Measurements from ENCODE around the gene CFL2. TPM values are rescaled to one million over a fixed set of nuclear protein-coding genes. Genes with fewer than 3 reads are reported as not detected.

CFL2 gene
- total RNA-seq, 2 donors from 2014 or later, result 13.7 to 16.5 TPM

DNA sequence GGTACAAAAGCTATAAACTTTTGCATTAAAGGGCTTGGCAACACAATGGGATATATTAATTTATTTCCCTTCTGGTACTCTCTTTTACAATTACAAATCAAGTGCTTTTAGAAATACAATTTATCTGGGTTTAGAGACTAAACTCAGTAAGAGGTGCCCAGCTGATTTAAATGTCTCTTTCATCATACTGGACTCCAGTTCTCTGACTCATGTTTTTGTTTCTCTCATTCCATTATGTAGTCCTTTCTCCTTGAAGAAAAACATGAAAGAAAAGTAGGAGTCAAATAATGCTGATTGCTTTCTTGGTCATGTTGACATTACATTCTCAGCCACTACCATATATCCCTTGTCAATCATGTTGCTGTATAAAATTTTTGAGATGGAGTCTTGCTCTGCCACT, 36.3 kb upstream of the CFL2 start:
- Mint-ChIP-seq H3K36me3 (ENCODE audit: low read depth) (peaks cover 18% of the 10 kb centered on the region), H3K4me3 (no peak overlapping the region), H3K27ac (no peak overlapping the region), H3K27me3 (ENCODE audit: insufficient read depth) (no peaks in the 10 kb centered on the region), H3K4me1 (no peaks in the 10 kb centered on the region), H3K9me3 (no peaks in the 10 kb centered on the region)
- Histone ChIP-seq H3K9ac (ENCODE audit: extremely low read depth, low read length, poor library complexity, severe bottlenecking) (no peak overlapping the region), H3K4me3 (ENCODE audit: low read length) (no peak overlapping the region), H3K27ac (ENCODE audit: low read depth, low read length) (no peak overlapping the region), H3K9me3 (ENCODE audit: control insufficient read depth, low read length) (no peaks in the 10 kb centered on the region), H3K36me3 (ENCODE audit: control insufficient read depth, insufficient read depth, low read length) (peaks cover 37% of the 10 kb centered on the region), H3K27me3 (ENCODE audit: control insufficient read depth, insufficient read depth, low read length, poor library complexity, severe bottlenecking) (no peaks in the 10 kb centered on the region), H3K4me1 (ENCODE audit: control insufficient read depth, insufficient read depth, low read length) (no peaks in the 10 kb centered on the region)
- TF ChIP-seq, protein P1, sequence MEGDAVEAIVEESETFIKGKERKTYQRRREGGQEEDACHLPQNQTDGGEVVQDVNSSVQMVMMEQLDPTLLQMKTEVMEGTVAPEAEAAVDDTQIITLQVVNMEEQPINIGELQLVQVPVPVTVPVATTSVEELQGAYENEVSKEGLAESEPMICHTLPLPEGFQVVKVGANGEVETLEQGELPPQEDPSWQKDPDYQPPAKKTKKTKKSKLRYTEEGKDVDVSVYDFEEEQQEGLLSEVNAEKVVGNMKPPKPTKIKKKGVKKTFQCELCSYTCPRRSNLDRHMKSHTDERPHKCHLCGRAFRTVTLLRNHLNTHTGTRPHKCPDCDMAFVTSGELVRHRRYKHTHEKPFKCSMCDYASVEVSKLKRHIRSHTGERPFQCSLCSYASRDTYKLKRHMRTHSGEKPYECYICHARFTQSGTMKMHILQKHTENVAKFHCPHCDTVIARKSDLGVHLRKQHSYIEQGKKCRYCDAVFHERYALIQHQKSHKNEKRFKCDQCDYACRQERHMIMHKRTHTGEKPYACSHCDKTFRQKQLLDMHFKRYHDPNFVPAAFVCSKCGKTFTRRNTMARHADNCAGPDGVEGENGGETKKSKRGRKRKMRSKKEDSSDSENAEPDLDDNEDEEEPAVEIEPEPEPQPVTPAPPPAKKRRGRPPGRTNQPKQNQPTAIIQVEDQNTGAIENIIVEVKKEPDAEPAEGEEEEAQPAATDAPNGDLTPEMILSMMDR (conservative IDR thresholded peaks at IDR 0.05), result no peak
- no peak for DNase-seq

DNA sequence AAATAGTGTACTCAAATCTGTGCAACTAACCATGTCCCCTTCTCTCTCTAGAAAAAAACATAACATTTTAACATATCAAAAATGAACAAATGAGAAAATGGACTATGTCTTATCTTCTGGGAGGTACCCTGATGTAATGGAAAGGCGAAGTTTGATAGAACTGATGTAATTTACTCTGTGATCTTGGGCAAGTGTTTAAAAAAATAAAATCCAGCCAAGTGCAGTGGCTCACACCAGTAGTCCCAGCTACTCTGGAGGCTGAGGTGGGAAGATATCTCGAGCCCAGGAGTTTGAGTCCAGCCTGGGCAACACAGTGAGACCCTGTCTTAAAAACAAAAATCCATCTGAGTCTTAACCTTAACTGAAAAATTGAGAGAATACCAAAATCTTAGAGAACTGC, 35.8 kb upstream of the CFL2 start:
- H3K9ac ChIP-seq (ENCODE audit: extremely low read depth, low read length, poor library complexity, severe bottlenecking), result no peak overlapping the region
- no peaks in the 10 kb centered on the region for H3K27me3 ChIP-seq (ENCODE audit: control insufficient read depth, insufficient read depth, low read length, poor library complexity, severe bottlenecking)
- TF ChIP-seq, protein P1 (conservative IDR thresholded peaks at IDR 0.05), result no peak
- no peaks in the 10 kb centered on the region for H3K4me1 ChIP-seq (ENCODE audit: control insufficient read depth, insufficient read depth, low read length)
- WGBS, 2 experiments (ENCODE audit: insufficient coverage in 1 of 2, insufficient read length in 1 of 2), result 98 to 100% methylated on average over 2 of the region's 2 CpGs
- Mint-ChIP-seq H3K4me3 (no peak overlapping the region), H3K9me3 (no peaks in the 10 kb centered on the region), H3K27me3 (ENCODE audit: insufficient read depth) (no peaks in the 10 kb centered on the region), H3K36me3 (ENCODE audit: low read depth) (peaks cover 15% of the 10 kb centered on the region), H3K27ac (no peak overlapping the region), H3K4me1 (no peaks in the 10 kb centered on the region)
- no peak overlapping the region for H3K27ac ChIP-seq (ENCODE audit: low read depth, low read length)
- peaks cover 34% of the 10 kb centered on the region for H3K36me3 ChIP-seq (ENCODE audit: control insufficient read depth, insufficient read depth, low read length)
- no peak for DNase-seq
- H3K9me3 ChIP-seq (ENCODE audit: control insufficient read depth, low read length), result no peaks in the 10 kb centered on the region
- no peak overlapping the region for H3K4me3 ChIP-seq (ENCODE audit: low read length)

DNA sequence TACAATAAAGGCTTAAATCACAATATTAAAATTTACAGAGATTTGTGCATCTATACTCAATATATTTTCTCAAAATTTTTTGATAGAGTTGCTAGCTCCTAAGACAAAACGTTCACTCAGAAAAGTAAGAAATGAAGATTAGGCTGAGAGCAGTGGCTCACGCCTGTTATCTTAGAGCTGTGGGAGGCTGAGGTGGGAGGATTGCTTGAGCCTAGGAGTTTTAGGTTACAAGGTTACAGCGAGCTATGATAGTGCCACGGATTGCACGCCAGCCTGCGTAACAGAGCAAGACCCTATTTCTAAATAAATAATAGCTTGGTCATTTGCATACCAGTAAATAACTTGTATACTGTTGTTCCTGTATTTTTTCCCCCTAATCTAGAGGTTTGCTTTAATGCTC, 35.0 kb upstream of the CFL2 start:
- no peaks in the 10 kb centered on the region for H3K9me3 ChIP-seq (ENCODE audit: control insufficient read depth, low read length)
- TF ChIP-seq, protein P1 (conservative IDR thresholded peaks at IDR 0.05), result no peak
- no peak for DNase-seq
- no peak overlapping the region for H3K9ac ChIP-seq (ENCODE audit: extremely low read depth, low read length, poor library complexity, severe bottlenecking)
- Mint-ChIP-seq H3K4me3 (no peak overlapping the region), H3K36me3 (ENCODE audit: low read depth) (peaks cover 9% of the 10 kb centered on the region), H3K27ac (no peak overlapping the region), H3K9me3 (no peaks in the 10 kb centered on the region), H3K4me1 (no peaks in the 10 kb centered on the region), H3K27me3 (ENCODE audit: insufficient read depth) (no peaks in the 10 kb centered on the region)
- H3K4me3 ChIP-seq (ENCODE audit: low read length), result no peak overlapping the region
- H3K36me3 ChIP-seq (ENCODE audit: control insufficient read depth, insufficient read depth, low read length), result peaks cover 25% of the 10 kb centered on the region
- no peak overlapping the region for H3K27ac ChIP-seq (ENCODE audit: low read depth, low read length)
- H3K27me3 ChIP-seq (ENCODE audit: control insufficient read depth, insufficient read depth, low read length, poor library complexity, severe bottlenecking), result no peaks in the 10 kb centered on the region
- WGBS, 2 experiments (ENCODE audit: insufficient coverage in 1 of 2, insufficient read length in 1 of 2), result 84 to 94% methylated on average over 2 to 3 of the region's 6 CpGs
- H3K4me1 ChIP-seq (ENCODE audit: control insufficient read depth, insufficient read depth, low read length), result no peaks in the 10 kb centered on the region
